ENCODE measurements around the gene NCKAP5. TPM values are rescaled to one million over a fixed set of nuclear protein-coding genes. Genes with fewer than 3 reads are reported as not detected.

The NCKAP5 gene
- polyA plus RNA-seq, 3 donors, result not detected

DNA sequence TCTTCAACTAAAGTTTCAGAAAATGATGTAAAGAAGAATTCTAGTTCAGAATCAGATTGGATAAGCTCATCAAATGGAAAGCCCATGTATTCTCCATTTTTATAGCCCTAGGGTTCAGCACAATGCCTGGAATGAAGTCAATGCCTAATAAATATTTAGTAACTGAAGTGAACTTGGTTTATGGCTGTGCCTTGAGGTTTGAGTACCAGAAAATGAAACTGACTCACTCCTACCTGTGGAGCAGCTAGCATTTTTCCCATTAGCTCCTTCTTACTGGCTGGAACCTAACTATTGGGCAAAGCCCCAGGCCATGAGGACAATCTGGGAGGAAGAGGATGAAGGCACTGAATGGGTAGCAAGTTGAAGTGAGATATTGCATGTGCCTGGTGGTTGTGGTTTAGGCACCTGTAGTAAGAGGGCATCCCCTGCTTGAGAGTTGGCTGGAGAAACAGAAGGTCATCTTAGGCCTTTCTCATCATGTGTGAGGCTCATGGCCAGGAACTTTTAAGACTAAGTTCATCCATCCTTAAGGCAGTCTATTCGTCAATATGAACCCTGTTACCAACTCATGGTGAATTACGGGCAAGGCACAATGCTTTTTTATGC, 813.3 kb downstream of the NCKAP5 start:
- 95% methylated on average over 2 of the region's 2 CpGs for WGBS (ENCODE audit: insufficient coverage)
- peaks cover 0 to 6% (median 0%) of the 10 kb centered on the region in 7 donors for H3K9me3 Mint-ChIP-seq
- H3K36me3 ChIP-seq (replicated peaks in 1 of 2; ENCODE audit: control insufficient read depth in 1 of 2, insufficient read depth in 2 of 2, low read length in 2 of 2), result no peaks in the 10 kb centered on the region
- no peak for TF ChIP-seq CTCF (IDR thresholded peaks at IDR 0.05)
- H3K9me3 ChIP-seq (replicated peaks in 1 of 2; ENCODE audit: control insufficient read depth in 1 of 2, insufficient read depth in 1 of 2, low read length in 2 of 2), result no peaks in the 10 kb centered on the region
- no peaks in the 10 kb centered on the region for H4K20me1 ChIP-seq (ENCODE audit: insufficient read depth, low read length)
- H3K4me3 Mint-ChIP-seq, result no peak overlapping the region
- no peak for DNase-seq
- H3K27me3 ChIP-seq (ENCODE audit: control insufficient read depth in 2 of 2, insufficient read depth in 2 of 2, low read length in 2 of 2), result no peaks in the 10 kb centered on the region
- H3K4me3 ChIP-seq (replicated peaks in 1 of 3; ENCODE audit: low read depth in 2 of 3, low read length in 3 of 3), result no peak overlapping the region
- H3K4me2 ChIP-seq (replicated peaks; ENCODE audit: extremely low read depth, low read length, poor library complexity, severe bottlenecking), result no peak overlapping the region
- H3K27ac Mint-ChIP-seq, result no peak overlapping the region
- no peaks in the 10 kb centered on the region for H3K4me1 ChIP-seq (ENCODE audit: control insufficient read depth in 1 of 2, insufficient read depth in 2 of 2, low read length in 2 of 2)
- no peaks in the 10 kb centered on the region for H3K36me3 Mint-ChIP-seq
- intact Hi-C loops (cut with micrococcal nuclease), result no loop called here
- no peaks in the 10 kb centered on the region for H3K79me2 ChIP-seq (ENCODE audit: insufficient read depth, low read length)
- H3K9ac ChIP-seq (ENCODE audit: insufficient read depth, low read length, poor library complexity, severe bottlenecking), result no peak overlapping the region
- H3K27ac ChIP-seq (ENCODE audit: low read depth in 1 of 2, low read length in 2 of 2), result no peak overlapping the region
- H2AFZ ChIP-seq (ENCODE audit: insufficient read depth, low read depth, low read length, poor library complexity, severe bottlenecking), result no peak overlapping the region
- H3K4me1 Mint-ChIP-seq, result no peaks in the 10 kb centered on the region
- H3K27me3 Mint-ChIP-seq (ENCODE audit: low read depth in 3 of 3), result no peaks in the 10 kb centered on the region

DNA sequence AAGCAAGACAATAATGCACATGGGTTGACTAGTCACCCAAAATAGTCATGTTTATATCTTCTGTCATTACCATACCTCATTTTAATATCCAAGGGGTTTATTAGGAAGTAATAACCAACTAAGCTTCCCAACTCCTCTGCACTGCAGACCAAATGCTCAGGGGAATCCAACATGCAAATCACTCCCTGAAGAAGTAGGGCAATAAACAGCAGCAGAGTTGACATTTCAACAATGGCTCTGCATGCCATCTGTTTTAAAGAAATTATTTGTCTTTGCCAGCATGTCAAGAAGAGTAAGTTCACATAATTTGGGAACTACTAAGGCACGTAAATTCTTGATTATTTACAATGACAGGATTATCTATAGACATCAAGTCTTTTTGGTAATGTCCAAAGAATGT, 813.9 kb downstream of the NCKAP5 start:
- Mint-ChIP-seq H3K9me3 (peaks cover 0 to 6% (median 0%) of the 10 kb centered on the region in 7 donors), H3K27ac (no peak overlapping the region), H3K4me3 (no peak overlapping the region), H3K27me3 (ENCODE audit: low read depth in 3 of 3) (no peaks in the 10 kb centered on the region), H3K36me3 (no peaks in the 10 kb centered on the region), H3K4me1 (no peaks in the 10 kb centered on the region)
- no peaks in the 10 kb centered on the region for H3K4me1 ChIP-seq (ENCODE audit: control insufficient read depth in 1 of 2, insufficient read depth in 2 of 2, low read length in 2 of 2)
- intact Hi-C loops (cut with micrococcal nuclease), result no loop called here
- no peak overlapping the region for H3K9ac ChIP-seq (ENCODE audit: insufficient read depth, low read length, poor library complexity, severe bottlenecking)
- H4K20me1 ChIP-seq (ENCODE audit: insufficient read depth, low read length), result no peaks in the 10 kb centered on the region
- no peak overlapping the region for H3K27ac ChIP-seq (ENCODE audit: low read depth in 1 of 2, low read length in 2 of 2)
- no peak overlapping the region for H2AFZ ChIP-seq (ENCODE audit: insufficient read depth, low read depth, low read length, poor library complexity, severe bottlenecking)
- no peak for DNase-seq
- H3K79me2 ChIP-seq (ENCODE audit: insufficient read depth, low read length), result no peaks in the 10 kb centered on the region
- no peaks in the 10 kb centered on the region for H3K9me3 ChIP-seq (replicated peaks in 1 of 2; ENCODE audit: control insufficient read depth in 1 of 2, insufficient read depth in 1 of 2, low read length in 2 of 2)
- no CpG with 5 or more reads among the region's 1 CpG for WGBS (ENCODE audit: insufficient coverage)
- no peaks in the 10 kb centered on the region for H3K27me3 ChIP-seq (ENCODE audit: control insufficient read depth in 2 of 2, insufficient read depth in 2 of 2, low read length in 2 of 2)
- H3K4me2 ChIP-seq (replicated peaks; ENCODE audit: extremely low read depth, low read length, poor library complexity, severe bottlenecking), result no peak overlapping the region
- H3K4me3 ChIP-seq (replicated peaks in 1 of 3; ENCODE audit: low read depth in 2 of 3, low read length in 3 of 3), result no peak overlapping the region
- H3K36me3 ChIP-seq (replicated peaks in 1 of 2; ENCODE audit: control insufficient read depth in 1 of 2, insufficient read depth in 2 of 2, low read length in 2 of 2), result no peaks in the 10 kb centered on the region
- no peak for TF ChIP-seq CTCF (IDR thresholded peaks at IDR 0.05)
